H1 (cell line): ENCODE measurements around the gene TRIM27. TPM values are rescaled to one million over a fixed set of nuclear protein-coding genes. Genes with fewer than 3 reads are reported as not detected.

Source experiments
- EP300 ChIP-seq, 2 experiments: IDR thresholded peaks; 1 replicate in 1 of 2; 2 replicates in 1 of 2; pipeline ENCODE4 v1.6.1; 2011 to 2012; ENCODE audit warnings: low read depth in 2 of 2, low read length in 2 of 2, mild to moderate bottlenecking in 2 of 2, borderline replicate concordance in 1 of 2, inconsistent platforms in 1 of 2, moderate library complexity in 1 of 2
- KDM4A ChIP-seq: IDR thresholded peaks from one replicate; pipeline ENCODE4 v1.7.1; 2012; ENCODE audit warnings: low read depth, mild to moderate bottlenecking, moderate library complexity, low read length, inconsistent platforms; ENCODE audit not compliant: severe bottlenecking
- SRF ChIP-seq: IDR thresholded peaks from 2 replicates; pipeline ENCODE4 v1.6.1; 2011; ENCODE audit warnings: mild to moderate bottlenecking, low read depth, low read length, moderate library complexity
- polyA plus RNA-seq, 7 experiments: library from polyadenylated mRNA; depleted of rRNA in 3 of 7; stranded (reverse) in 5 of 7; unstranded in 2 of 7; fragments of >200 nt in 5 of 7; fragments of 200-250 nt in 2 of 7; gene quantifications; 1 replicate in 5 of 7; 2 replicates in 1 of 7; 4 replicates in 1 of 7; pipeline versions ENCODE4 v1.2.1 to v1.2.3, GENCODE V29; 2011 to 2013; ENCODE audit warnings: missing spikeins in 2 of 7, mixed read lengths in 2 of 7
- total RNA-seq: library from RNA; stranded (reverse); fragmentation: NEBNext Ultra II Directional; extraction: Animal tissue kit (Norgen Biotek cat#: 25700); gene quantifications from 2 replicates; pipeline ENCODE4 v1.2.1, GENCODE V29; 2021

The TRIM27 gene
- total and polyA plus RNA-seq, 2 of the 8 experiments (the other 6 are each of a cell fraction or from before 2014, with no cell fraction given), result 76.4 to 85.9 TPM

GRCh38 chr6:28943223-28943556 is 19.4 kb upstream of the TRIM27 start (continued):
- no peak for TF ChIP-seq EP300 (IDR thresholded peaks at IDR 0.05; ENCODE audit: borderline replicate concordance in 1 of 2, low read depth in 2 of 2, low read length in 2 of 2)
- no peak for TF ChIP-seq SRF
- TF ChIP-seq KDM4A, result no peak
- TF ChIP-seq, all 59 proteins: peak for 0
